T-helper 2 cell treated with Interferon-gamma antibody and Interleukin-4, amounts not matched to agents 5 μg/mL and 100 μg/mL, for 36 hours (primary cell): ENCODE data around the gene DOCK11.
A peak's percentile ranks its signal among the peaks of the same experiment; 100 is the strongest.
"Not testable (repeated sequence)": the region's sequence is repeated elsewhere in the genome, so short reads cannot be mapped to it uniquely, and the experiment has no call there.

Experiments
- DNase-seq: peaks from one replicate; pipeline ENCODE4 v3.0.0; 2021; ENCODE audit warnings: low spot score
- H3K27ac Mint-ChIP-seq: one replicate; pipeline ENCODE4 v1.8.0; 2021; ENCODE audit warnings: mild to moderate bottlenecking, mixed read lengths
- H3K27me3 Mint-ChIP-seq: one replicate; pipeline ENCODE4 v1.8.0; 2021; ENCODE audit warnings: low read depth, mixed read lengths
- H3K36me3 Mint-ChIP-seq: one replicate; pipeline ENCODE4 v1.8.0; 2021; ENCODE audit warnings: low read depth, mixed read lengths
- H3K4me1 Mint-ChIP-seq: one replicate; pipeline ENCODE4 v1.8.0; 2021; ENCODE audit warnings: low read depth, mixed read lengths
- H3K4me3 Mint-ChIP-seq: one replicate; pipeline ENCODE4 v1.8.0; 2022; ENCODE audit warnings: mild to moderate bottlenecking, moderate library complexity, mixed read lengths
- H3K9me3 Mint-ChIP-seq: one replicate; pipeline ENCODE4 v1.8.0; 2021; ENCODE audit warnings: mixed read lengths

Gene DOCK11

GRCh38 chrX:118554511-118554910 is 58.9 kb downstream of the DOCK11 start:
- peak; percentile 14 for DNase-seq
- H3K4me3 Mint-ChIP-seq = no peak overlapping the region

GRCh38 chrX:118558926-118559325 is 63.3 kb downstream of the DOCK11 start:
- H3K36me3 Mint-ChIP-seq = peaks cover 28% of the 10 kb centered on the region
- no peak for DNase-seq
- H3K27ac Mint-ChIP-seq = no peak overlapping the region
- peaks cover 19% of the 10 kb centered on the region for H3K4me1 Mint-ChIP-seq
- no peak overlapping the region for H3K4me3 Mint-ChIP-seq
- H3K9me3 Mint-ChIP-seq = no peaks in the 10 kb centered on the region
- no peaks in the 10 kb centered on the region for H3K27me3 Mint-ChIP-seq

More at GRCh38 chrX:118554511-118554910, 58.9 kb downstream of the DOCK11 start:
- H3K27ac Mint-ChIP-seq = peak overlapping the region; percentile 45
- no peaks in the 10 kb centered on the region for H3K27me3 Mint-ChIP-seq
- H3K9me3 Mint-ChIP-seq = no peaks in the 10 kb centered on the region
- H3K36me3 Mint-ChIP-seq = peaks cover 30% of the 10 kb centered on the region
- H3K4me1 Mint-ChIP-seq = peaks cover 17% of the 10 kb centered on the region

GRCh38 chrX:118560489-118560888 is 64.9 kb downstream of the DOCK11 start:
- Mint-ChIP-seq H3K27ac (no peak overlapping the region), H3K27me3 (no peaks in the 10 kb centered on the region), H3K36me3 (peaks cover 29% of the 10 kb centered on the region), H3K4me1 (peaks cover 14% of the 10 kb centered on the region), H3K4me3 (no peak overlapping the region), H3K9me3 (no peaks in the 10 kb centered on the region)
- no peak for DNase-seq

- peak overlapping the region; percentile 34 for H3K27ac Mint-ChIP-seq
Measured at GRCh38 chrX:118562582-118563164, 67.1 kb downstream of the DOCK11 start.

GRCh38 chrX:118564498-118564897 is 68.9 kb downstream of the DOCK11 start:
- no peaks in the 10 kb centered on the region for H3K27me3 Mint-ChIP-seq
- H3K4me1 Mint-ChIP-seq = peaks cover 22% of the 10 kb centered on the region
- peaks cover 40% of the 10 kb centered on the region for H3K36me3 Mint-ChIP-seq
- DNase-seq = no peak
- peak overlapping the region; percentile 60 for H3K27ac Mint-ChIP-seq
- no peak overlapping the region for H3K4me3 Mint-ChIP-seq
- no peaks in the 10 kb centered on the region for H3K9me3 Mint-ChIP-seq

More at GRCh38 chrX:118562582-118563164, 67.1 kb downstream of the DOCK11 start:
- Mint-ChIP-seq H3K27me3 (no peaks in the 10 kb centered on the region), H3K4me3 (no peak overlapping the region), H3K9me3 (no peaks in the 10 kb centered on the region), H3K4me1 (peaks cover 18% of the 10 kb centered on the region), H3K36me3 (peaks cover 32% of the 10 kb centered on the region)
- DNase-seq = no peak

GRCh38 chrX:118565853-118566252 is 70.2 kb downstream of the DOCK11 start:
- Mint-ChIP-seq H3K27me3 (no peaks in the 10 kb centered on the region), H3K4me3 (no peak overlapping the region), H3K36me3 (peaks cover 51% of the 10 kb centered on the region), H3K4me1 (peaks cover 29% of the 10 kb centered on the region), H3K27ac (no peak overlapping the region), H3K9me3 (no peaks in the 10 kb centered on the region)
- DNase-seq = no peak

GRCh38 chrX:118566359-118566758 is 70.7 kb downstream of the DOCK11 start:
- DNase-seq = no peak
- H3K4me1 Mint-ChIP-seq = peaks cover 29% of the 10 kb centered on the region
- H3K9me3 Mint-ChIP-seq = no peaks in the 10 kb centered on the region
- peaks cover 55% of the 10 kb centered on the region for H3K36me3 Mint-ChIP-seq
- no peak overlapping the region for H3K27ac Mint-ChIP-seq
- H3K27me3 Mint-ChIP-seq = no peaks in the 10 kb centered on the region
- H3K4me3 Mint-ChIP-seq = no peak overlapping the region

GRCh38 chrX:118569676-118570075 is 74.1 kb downstream of the DOCK11 start:
- H3K27ac Mint-ChIP-seq = peak overlapping the region; percentile 69
- H3K4me1 Mint-ChIP-seq = peaks cover 18% of the 10 kb centered on the region
- peak; percentile 36 for DNase-seq
- H3K9me3 Mint-ChIP-seq = no peaks in the 10 kb centered on the region
- no peaks in the 10 kb centered on the region for H3K27me3 Mint-ChIP-seq
- H3K4me3 Mint-ChIP-seq = peak overlapping the region; percentile 15
- H3K36me3 Mint-ChIP-seq = peaks cover 56% of the 10 kb centered on the region

GRCh38 chrX:118570209-118570608 is 74.6 kb downstream of the DOCK11 start:
- H3K9me3 Mint-ChIP-seq = no peaks in the 10 kb centered on the region
- H3K4me3 Mint-ChIP-seq = no peak overlapping the region
- peaks cover 18% of the 10 kb centered on the region for H3K4me1 Mint-ChIP-seq
- peak overlapping the region; percentile 69 for H3K27ac Mint-ChIP-seq
- DNase-seq = no peak
- peaks cover 53% of the 10 kb centered on the region for H3K36me3 Mint-ChIP-seq
- H3K27me3 Mint-ChIP-seq = no peaks in the 10 kb centered on the region

- no peak for DNase-seq
- Mint-ChIP-seq H3K9me3 (no peaks in the 10 kb centered on the region), H3K27me3 (no peaks in the 10 kb centered on the region), H3K27ac (no peak overlapping the region), H3K4me3 (no peak overlapping the region), H3K36me3 (peaks cover 43% of the 10 kb centered on the region), H3K4me1 (peaks cover 11% of the 10 kb centered on the region)
Measured at GRCh38 chrX:118571836-118572235, 76.2 kb downstream of the DOCK11 start.

- Mint-ChIP-seq H3K4me3 (no peak overlapping the region), H3K36me3 (peaks cover 35% of the 10 kb centered on the region), H3K9me3 (no peaks in the 10 kb centered on the region), H3K27me3 (no peaks in the 10 kb centered on the region), H3K27ac (no peak overlapping the region), H3K4me1 (peaks cover 5% of the 10 kb centered on the region)
- DNase-seq = no peak
Measured at GRCh38 chrX:118574666-118575065, 79.1 kb downstream of the DOCK11 start.

- Mint-ChIP-seq H3K4me3 (no peak overlapping the region), H3K27me3 (no peaks in the 10 kb centered on the region), H3K4me1 (no peaks in the 10 kb centered on the region), H3K27ac (no peak overlapping the region), H3K9me3 (no peaks in the 10 kb centered on the region), H3K36me3 (peaks cover 22% of the 10 kb centered on the region)
- DNase-seq = no peak
Measured at GRCh38 chrX:118577041-118577440, 81.4 kb downstream of the DOCK11 start.

- Mint-ChIP-seq H3K27me3 (no peaks in the 10 kb centered on the region), H3K4me3 (no peak overlapping the region), H3K4me1 (no peaks in the 10 kb centered on the region), H3K27ac (no peak overlapping the region), H3K9me3 (no peaks in the 10 kb centered on the region), H3K36me3 (peaks cover 26% of the 10 kb centered on the region)
- no peak for DNase-seq
Measured at GRCh38 chrX:118579417-118579816, 83.8 kb downstream of the DOCK11 start.

GRCh38 chrX:118582926-118583325 is 87.3 kb downstream of the DOCK11 start:
- not testable (repeated sequence) for H3K9me3 Mint-ChIP-seq, H3K27ac Mint-ChIP-seq, H3K4me1 Mint-ChIP-seq, DNase-seq, H3K27me3 Mint-ChIP-seq, H3K4me3 Mint-ChIP-seq
- peaks cover 41% of the 10 kb centered on the region for H3K36me3 Mint-ChIP-seq

- peaks cover 45% of the 10 kb centered on the region for H3K36me3 Mint-ChIP-seq
- H3K4me1 Mint-ChIP-seq = no peaks in the 10 kb centered on the region
- no peak for DNase-seq
- no peaks in the 10 kb centered on the region for H3K27me3 Mint-ChIP-seq
- H3K9me3 Mint-ChIP-seq = no peaks in the 10 kb centered on the region
- no peak overlapping the region for H3K4me3 Mint-ChIP-seq
- no peak overlapping the region for H3K27ac Mint-ChIP-seq
Measured at GRCh38 chrX:118583781-118584180, 88.2 kb downstream of the DOCK11 start.
